Brain microvascular endothelial cell (primary cell): Measurements from ENCODE around the gene MOV10.
A peak's percentile ranks its signal among the peaks of the same experiment; 100 is the strongest.
"Not testable (repeated sequence)": the region's sequence is repeated elsewhere in the genome, so short reads cannot be mapped to it uniquely, and the experiment has no call there.

Experiments used
- DNase-seq: peaks from one replicate; pipeline ENCODE4 v3.0.0-alpha.2; 2020
- H3K27ac ChIP-seq: fragments of 250-450 bp; sonication (Bioruptor Pico); 2 replicates; pipeline ENCODE4 v1.5.1; 2020; ENCODE audit warnings: mild to moderate bottlenecking, moderate library complexity
- H3K27me3 ChIP-seq: fragments of 250-450 bp; sonication (Bioruptor Pico); replicated peaks from 2 replicates; pipeline ENCODE4 v1.5.1; 2020; ENCODE audit warnings: mild to moderate bottlenecking
- H3K36me3 ChIP-seq: fragments of 250-450 bp; sonication (Bioruptor Pico); replicated peaks from 2 replicates; pipeline ENCODE4 v1.5.1; 2020; ENCODE audit warnings: mild to moderate bottlenecking
- H3K4me3 ChIP-seq: 2 replicates; pipeline ENCODE4 v1.5.1; 2011; ENCODE audit warnings: low read depth, mild to moderate bottlenecking, control low read depth, low read length, moderate library complexity
- CTCF ChIP-seq: IDR thresholded peaks from 2 replicates; pipeline ENCODE4 v1.5.1; 2011; ENCODE audit warnings: low read depth, mild to moderate bottlenecking, moderate library complexity, low read length, control low read depth, inconsistent platforms; ENCODE audit errors: missing control alignments
- in situ Hi-C: cut with HindIII; loops from 2 replicates; pipeline ENCODE4 v1.10.0; 2017; ENCODE audit warnings: low sequenced_read_pairs, low pct_ligation_motif_present

Gene MOV10

GRCh38 chr1:112722601-112723510, 48.4 kb downstream of the MOV10 start:
- Histone ChIP-seq H3K36me3 (no peaks in the 10 kb centered on the region), H3K27ac (no peak overlapping the region), H3K4me3 (no peak overlapping the region), H3K27me3 (no peaks in the 10 kb centered on the region)
- in situ Hi-C loops, result no loop called here
- peak; percentile 28 for TF ChIP-seq CTCF
- peak; percentile 24 for DNase-seq

DNA sequence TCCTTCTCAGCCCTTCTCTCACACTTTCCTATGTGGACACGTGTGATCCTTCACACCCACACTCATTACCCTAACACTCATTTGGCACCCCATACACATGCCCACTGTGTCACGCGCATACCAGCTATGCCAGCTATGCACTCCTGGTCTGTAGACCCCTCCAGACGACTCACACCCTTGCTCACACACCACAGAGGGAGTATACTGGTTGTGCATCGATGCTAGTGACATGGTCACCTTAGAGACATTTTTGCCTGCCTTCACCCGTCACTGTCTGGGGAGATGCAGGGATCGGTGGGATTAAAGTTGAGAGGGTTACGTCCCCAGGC, 49.0 kb downstream of the MOV10 start:
- Histone ChIP-seq H3K27me3 (no peaks in the 10 kb centered on the region), H3K27ac (no peak overlapping the region), H3K36me3 (no peaks in the 10 kb centered on the region), H3K4me3 (no peak overlapping the region)
- DNase-seq, result no peak
- in situ Hi-C loops, result no loop called here
- TF ChIP-seq CTCF, result no peak

DNA sequence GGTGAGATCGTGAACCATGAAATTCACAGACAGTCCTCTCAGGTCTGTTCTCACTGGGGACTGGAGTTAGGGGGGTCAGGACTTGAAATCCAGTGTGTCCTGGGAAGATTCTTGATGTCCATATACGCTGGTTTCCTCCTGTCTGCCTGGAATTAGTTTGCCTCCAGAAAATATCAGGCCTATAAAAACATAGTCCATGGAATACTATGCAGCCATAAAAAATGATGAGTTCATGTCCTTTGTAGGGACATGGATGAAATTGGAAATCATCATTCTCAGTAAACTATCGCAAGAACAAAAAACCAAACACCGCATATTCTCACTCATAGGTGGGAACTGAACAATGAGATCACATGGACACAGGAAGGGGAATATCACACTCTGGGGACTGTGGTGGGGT, 49.8 kb downstream of the MOV10 start:
- in situ Hi-C loops, H3K36me3 ChIP-seq, H3K27ac ChIP-seq, H3K4me3 ChIP-seq, H3K27me3 ChIP-seq, DNase-seq: not testable (repeated sequence)

GRCh38 chr1:112727716-112728115, 53.3 kb downstream of the MOV10 start:
- DNase-seq, result peak; percentile 35
- peak; percentile 14 for TF ChIP-seq CTCF
- Histone ChIP-seq H3K27ac (no peak overlapping the region), H3K36me3 (no peaks in the 10 kb centered on the region), H3K27me3 (no peaks in the 10 kb centered on the region), H3K4me3 (no peak overlapping the region)
- in situ Hi-C loops, result no loop called here

DNA sequence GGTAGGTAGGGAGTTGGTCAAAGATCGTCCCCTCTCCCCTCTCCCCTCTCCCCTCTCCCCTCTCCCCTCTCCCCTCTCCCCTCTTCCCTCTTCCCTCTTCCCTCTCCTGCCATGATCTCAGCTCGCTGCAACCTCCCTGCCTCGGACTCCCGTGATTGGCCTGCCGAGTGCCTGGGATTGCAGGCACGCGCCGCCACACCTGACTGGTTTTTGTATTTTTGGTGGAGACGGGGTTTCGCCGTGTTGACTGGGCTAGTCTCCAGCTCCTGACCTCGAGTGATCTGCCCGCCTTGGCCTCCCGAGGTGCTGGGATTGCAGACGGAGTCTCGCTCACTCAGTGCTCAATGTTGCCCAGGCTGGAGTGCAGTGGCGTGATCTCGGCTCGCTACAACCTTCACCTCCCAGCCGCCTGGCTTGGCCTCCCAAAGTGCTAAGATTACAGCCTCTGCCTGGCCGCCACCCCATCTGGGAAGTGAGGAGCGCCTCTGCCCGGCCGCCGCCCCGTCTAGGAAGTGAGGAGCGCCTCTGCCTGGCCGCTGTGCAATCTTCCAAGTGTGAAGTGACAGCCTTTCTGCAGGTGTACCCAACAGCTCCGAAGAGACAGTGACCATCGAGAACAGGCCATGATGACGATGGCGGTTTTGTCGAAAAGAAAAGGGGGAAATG, 54.0 kb downstream of the MOV10 start:
- DNase-seq, H3K4me3 ChIP-seq, in situ Hi-C loops, H3K27ac ChIP-seq, H3K36me3 ChIP-seq, H3K27me3 ChIP-seq: not testable (repeated sequence)

GRCh38 chr1:112729011-112729410, 54.6 kb downstream of the MOV10 start:
- H3K27ac ChIP-seq, H3K4me3 ChIP-seq, H3K27me3 ChIP-seq, DNase-seq, in situ Hi-C loops, H3K36me3 ChIP-seq: not testable (repeated sequence)

GRCh38 chr1:112729909-112730308, 55.5 kb downstream of the MOV10 start:
- H3K4me3 ChIP-seq, result no peak overlapping the region
- TF ChIP-seq CTCF, result no peak
- DNase-seq, result no peak
- in situ Hi-C loops, result no loop called here
- no peak overlapping the region for H3K27ac ChIP-seq
- no peaks in the 10 kb centered on the region for H3K27me3 ChIP-seq
- no peaks in the 10 kb centered on the region for H3K36me3 ChIP-seq
